Measurements from ENCODE around the gene LCE1E.

DNA sequence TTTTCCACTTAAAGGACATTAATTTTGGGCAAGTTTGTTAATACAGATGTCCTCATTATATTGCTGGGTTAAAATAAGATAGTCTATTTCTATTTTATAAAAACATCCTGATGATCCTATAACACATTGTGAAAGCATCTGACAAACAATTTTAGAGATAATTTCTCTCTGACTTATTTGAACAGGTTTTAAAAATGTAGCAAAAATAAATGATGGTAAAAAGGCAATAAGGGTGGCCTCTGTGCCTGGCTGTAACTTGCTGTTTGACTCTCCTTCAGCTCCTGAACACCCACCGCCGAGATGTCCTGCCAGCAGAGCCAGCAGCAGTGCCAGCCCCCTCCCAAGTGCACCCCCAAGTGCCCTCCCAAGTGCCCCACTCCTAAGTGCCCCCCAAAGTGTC lies 41.1 kb downstream of the LCE1E start, which contains the start of gene LCE1A:
- TF ChIP-seq, protein P1, sequence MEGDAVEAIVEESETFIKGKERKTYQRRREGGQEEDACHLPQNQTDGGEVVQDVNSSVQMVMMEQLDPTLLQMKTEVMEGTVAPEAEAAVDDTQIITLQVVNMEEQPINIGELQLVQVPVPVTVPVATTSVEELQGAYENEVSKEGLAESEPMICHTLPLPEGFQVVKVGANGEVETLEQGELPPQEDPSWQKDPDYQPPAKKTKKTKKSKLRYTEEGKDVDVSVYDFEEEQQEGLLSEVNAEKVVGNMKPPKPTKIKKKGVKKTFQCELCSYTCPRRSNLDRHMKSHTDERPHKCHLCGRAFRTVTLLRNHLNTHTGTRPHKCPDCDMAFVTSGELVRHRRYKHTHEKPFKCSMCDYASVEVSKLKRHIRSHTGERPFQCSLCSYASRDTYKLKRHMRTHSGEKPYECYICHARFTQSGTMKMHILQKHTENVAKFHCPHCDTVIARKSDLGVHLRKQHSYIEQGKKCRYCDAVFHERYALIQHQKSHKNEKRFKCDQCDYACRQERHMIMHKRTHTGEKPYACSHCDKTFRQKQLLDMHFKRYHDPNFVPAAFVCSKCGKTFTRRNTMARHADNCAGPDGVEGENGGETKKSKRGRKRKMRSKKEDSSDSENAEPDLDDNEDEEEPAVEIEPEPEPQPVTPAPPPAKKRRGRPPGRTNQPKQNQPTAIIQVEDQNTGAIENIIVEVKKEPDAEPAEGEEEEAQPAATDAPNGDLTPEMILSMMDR (IDR thresholded peaks at IDR 0.05), result no peak
- TF ChIP-seq POLR2A (IDR thresholded peaks at IDR 0.05), result no peak

All from body of pancreas (tissue), 4 donors.